ENCODE results near the gene QRFP.
A peak's percentile ranks its signal among the peaks of the same experiment; 100 is the strongest.

Gene QRFP

GRCh38 chr9:130896233-130897014 is at the start of gene QRFP:
Gene QRFP, minus strand, starts transcription at chr9:130896812. Its CDS starts 2,974 bp downstream, at chr9:130893838.
- ATAC-seq = no peak

GRCh38 chr9:130945173-130945572 is 48.6 kb upstream of the QRFP start:
- no peak for ATAC-seq

- no peak for ATAC-seq
Observed at GRCh38 chr9:130944510-130945058, 48.0 kb upstream of the QRFP start.

- no peak for ATAC-seq
Observed at GRCh38 chr9:130943777-130944176, 47.2 kb upstream of the QRFP start.

GRCh38 chr9:130943221-130943620 is 46.6 kb upstream of the QRFP start:
- ATAC-seq = no peak

GRCh38 chr9:130942679-130943078 is 46.1 kb upstream of the QRFP start:
- ATAC-seq = no peak

- no peak for ATAC-seq
Observed at GRCh38 chr9:130942084-130942483, 45.5 kb upstream of the QRFP start.

GRCh38 chr9:130940693-130941576 is 44.3 kb upstream of the QRFP start:
- peak; percentile 81 to 85 for ATAC-seq

- ATAC-seq = no peak
Observed at GRCh38 chr9:130940027-130940549, 43.5 kb upstream of the QRFP start.

- no peak for ATAC-seq
Observed at GRCh38 chr9:130939405-130940026, 42.9 kb upstream of the QRFP start.

GRCh38 chr9:130938652-130939404 is 42.2 kb upstream of the QRFP start, which contains the start of gene FIBCD1:
Gene FIBCD1, minus strand, starts transcription at chr9:130939247. Its CDS starts 640 bp downstream, at chr9:130938607.
- ATAC-seq = no peak

GRCh38 chr9:130938184-130938651 is 41.6 kb upstream of the QRFP start:
- no peak for ATAC-seq

- no peak for ATAC-seq
Observed at GRCh38 chr9:130937146-130938076, 40.8 kb upstream of the QRFP start.

- no peak for ATAC-seq
Observed at GRCh38 chr9:130936285-130937117, 39.9 kb upstream of the QRFP start.

- ATAC-seq = no peak
Observed at GRCh38 chr9:130935648-130936271, 39.1 kb upstream of the QRFP start.

GRCh38 chr9:130934702-130935647 is 38.4 kb upstream of the QRFP start:
- ATAC-seq = no peak

GRCh38 chr9:130934246-130934645 is 37.6 kb upstream of the QRFP start:
- ATAC-seq = no peak

All from activated CD4-positive, CD25-positive, alpha-beta regulatory T cell treated with anti-CD3 and anti-CD28 coated beads, Interleukin-2, amount 50 U/mL, for 24 hours (primary cell).